ENCODE results near the gene SEC11C.

GRCh38 chr18:59196161-59196725 is 56.6 kb downstream of the SEC11C start:
- TF ChIP-seq CTCF (IDR thresholded peaks at IDR 0.05; ENCODE audit: low read length) (no peak), EZH2 (IDR thresholded peaks at IDR 0.05; ENCODE audit: borderline replicate concordance, low read length) (no peak)
